Ovary (tissue), 9 donors: ENCODE results near the gene HTT-AS. TPM values are rescaled to one million over a fixed set of nuclear protein-coding genes. Genes with fewer than 3 reads are reported as not detected.
"Not testable (repeated sequence)": the region's sequence is repeated elsewhere in the genome, so short reads cannot be mapped to it uniquely, and the experiment has no call there.

Experiments
- DNase-seq, 5 donors: peaks; one replicate each; pipeline ENCODE4 v3.0.0-alpha.2; 2019 to 2020
- H3K27ac ChIP-seq, 2 donors: fragments of 200-600 bp; one replicate each; pipeline versions ENCODE4 v1.5.1 to v1.8.0; 2019 to 2022
- H3K27me3 ChIP-seq: fragments of 200-600 bp; one replicate; pipeline ENCODE4 v1.8.0; 2022
- H3K36me3 ChIP-seq: fragments of 200-600 bp; sonication (generic); one replicate; pipeline ENCODE4 v1.5.1; 2019
- H3K4me1 ChIP-seq: one replicate; pipeline ENCODE4 v1.8.1; 2013; ENCODE audit warnings: mild to moderate bottlenecking, moderate library complexity; ENCODE audit not compliant: insufficient read depth
- H3K4me3 ChIP-seq: fragments of 200-600 bp; sonication (generic); one replicate; pipeline ENCODE4 v1.5.1; 2017
- H3K9me3 ChIP-seq, 2 donors: fragments of 200-600 bp in 1 of 2; sonication (generic) in 1 of 2; one replicate each; pipeline versions ENCODE4 v1.5.1 to v1.8.1; 2013 to 2019; ENCODE audit warnings: mild to moderate bottlenecking in 1 of 2, moderate library complexity in 1 of 2
- CTCF ChIP-seq, 3 donors: fragments of 450-650 bp in 2 of 3; fragments of 200-600 bp in 1 of 3; IDR thresholded peaks; one replicate each; pipeline versions ENCODE4 v1.5.1 to v1.8.0; 2016 to 2022; ENCODE audit warnings: antibody characterized with exemption in 3 of 3, mild to moderate bottlenecking in 1 of 3
- EP300 ChIP-seq: sonication (generic); formaldehyde crosslinking; IDR thresholded peaks from one replicate; pipeline ENCODE4 v1.6.1; 2017; ENCODE audit warnings: antibody characterized with exemption
- POLR2A ChIP-seq: fragments of 450-650 bp; IDR thresholded peaks from one replicate; pipeline ENCODE4 v1.6.1; 2017; ENCODE audit warnings: antibody characterized with exemption, mild to moderate bottlenecking, moderate library complexity
- WGBS, 3 donors: extraction: QIAGEN DNeasy Blood & Tissue Kit in 1 of 3; methylation state at CpG; one replicate each; pipeline versions ENCODE4 v1.1.5 to v1.1.7; 2013 to 2017; 5-methylcytosine and 5-hydroxymethylcytosine counted together
- intact Hi-C, 4 donors: fragments of 100-400 bp; cut with DNase I; formaldehyde crosslinking; loops; one replicate each; pipeline versions ENCODE4 v1.11.0 to v1.15.1; 2022 to 2023
- polyA plus RNA-seq, 2 donors: library from polyadenylated mRNA; stranded (reverse); fragments of 200-250 nt in 1 of 2; fragments of 350-450 nt in 1 of 2; fragmentation: Illumina TruSeq in 1 of 2; extraction: RNeasy Lipid Tissue Mini Kit (QIAGEN cat#74804) in 1 of 2; gene quantifications; one replicate each; pipeline ENCODE4 v1.2.3, GENCODE V29; 2013 to 2014
- total RNA-seq, 7 donors: library from RNA; depleted of rRNA in 2 of 7; stranded (reverse); fragments of >200 nt in 2 of 7; fragmentation: NEBNext Ultra II Directional in 3 of 7; extraction: Animal tissue kit (Norgen Biotek cat#: 25700) in 3 of 7; gene quantifications; one replicate each; pipeline versions ENCODE4 v1.1.0 to v1.2.4, GENCODE V29; 2016 to 2023
- donor health status: DM: no; HTN: no; CAD: no; lungs with moderate emphysema.
- donor health status: DM: no; HTN: no; CAD: no.
- donor health status: Bipolar disorder and iron deficiency.
- donor health status: DM: yes; HTN: yes; CAD: no.
- donor health status: DM: no; HTN: no; CAD: no.
- donor health status: DM: yes; HTN: yes; CAD: no.

The HTT-AS gene
- total and polyA plus RNA-seq, 9 donors: not detected

GRCh38 chr4:3096202-3096601, 21.9 kb upstream of the HTT-AS start:
- Histone ChIP-seq H3K4me1 (no peaks in the 10 kb centered on the region), H3K27me3 (no peaks in the 10 kb centered on the region), H3K4me3 (no peak overlapping the region), H3K9me3 (no peaks in the 10 kb centered on the region), H3K36me3 (no peaks in the 10 kb centered on the region), H3K27ac (no peak overlapping the region)
- WGBS, 3 donors: 97 to 98% (median 97%) methylated on average over 3 of the region's 3 CpGs
- DNase-seq: no peak
- TF ChIP-seq CTCF (IDR thresholded peaks at IDR 0.05) (no peak), EP300 (no peak), POLR2A (no peak)
- intact Hi-C loops: no loop called here

GRCh38 chr4:3094701-3095100, 20.4 kb upstream of the HTT-AS start:
- H3K36me3 ChIP-seq, H3K9me3 ChIP-seq, DNase-seq, H3K4me1 ChIP-seq, H3K4me3 ChIP-seq, H3K27me3 ChIP-seq, H3K27ac ChIP-seq, intact Hi-C loops: not testable (repeated sequence)
- 94 to 96% (median 96%) methylated on average over 16 to 28 of the region's 28 CpGs for WGBS, 3 donors

GRCh38 chr4:3091464-3091863, 17.1 kb upstream of the HTT-AS start:
- Histone ChIP-seq H3K9me3 (no peaks in the 10 kb centered on the region), H3K4me1 (no peaks in the 10 kb centered on the region), H3K4me3 (no peak overlapping the region), H3K27ac (no peak overlapping the region), H3K36me3 (no peaks in the 10 kb centered on the region), H3K27me3 (no peaks in the 10 kb centered on the region)
- TF ChIP-seq POLR2A (no peak), EP300 (no peak), CTCF (IDR thresholded peaks at IDR 0.05) (no peak)
- intact Hi-C loops: no loop called here
- 58 to 71% (median 63%) methylated on average over 5 of the region's 5 CpGs for WGBS, 3 donors
- DNase-seq: no peak

GRCh38 chr4:3087115-3087797, 12.9 kb upstream of the HTT-AS start:
- H3K27ac ChIP-seq: no peak overlapping the region
- intact Hi-C loops: no loop called here
- WGBS, 3 donors: 85 to 87% (median 85%) methylated on average over 4 of the region's 4 CpGs
- no peaks in the 10 kb centered on the region for H3K9me3 ChIP-seq
- TF ChIP-seq EP300: no peak
- no peak for TF ChIP-seq POLR2A
- TF ChIP-seq CTCF (IDR thresholded peaks at IDR 0.05): no peak
- H3K4me1 ChIP-seq: no peaks in the 10 kb centered on the region
- DNase-seq: no peak
- H3K4me3 ChIP-seq: no peak overlapping the region
- no peaks in the 10 kb centered on the region for H3K36me3 ChIP-seq
- no peaks in the 10 kb centered on the region for H3K27me3 ChIP-seq

GRCh38 chr4:3085948-3086670, 11.8 kb upstream of the HTT-AS start:
- 94 to 95% (median 94%) methylated on average over 10 of the region's 10 CpGs for WGBS, 3 donors
- Histone ChIP-seq H3K36me3 (no peaks in the 10 kb centered on the region), H3K9me3 (no peaks in the 10 kb centered on the region), H3K27me3 (no peaks in the 10 kb centered on the region), H3K4me3 (no peak overlapping the region), H3K27ac (no peak overlapping the region), H3K4me1 (no peaks in the 10 kb centered on the region)
- intact Hi-C loops: no loop called here
- no peak for DNase-seq
- no peak for TF ChIP-seq EP300
- TF ChIP-seq CTCF (IDR thresholded peaks at IDR 0.05): no peak
- TF ChIP-seq POLR2A: no peak
